IPS-18c (cell line): ENCODE results near the gene LGI1.

Experiments
- H3K4me3 ChIP-seq: 2 replicates; pipeline ENCODE4 v1.7.0; 2013; ENCODE audit warnings: low read depth, mild to moderate bottlenecking, low read length, moderate library complexity; ENCODE audit not compliant: insufficient read depth
- H3K9me3 ChIP-seq: one replicate; pipeline ENCODE4 v1.6.1; 2013; ENCODE audit warnings: mild to moderate bottlenecking, low read length, moderate library complexity; ENCODE audit not compliant: control insufficient read depth, insufficient read depth

Gene LGI1

GRCh38 chr10:93751832-93752231, 5.9 kb upstream of the LGI1 start:
- H3K4me3 ChIP-seq, result no peak overlapping the region; the same call in 1 of the 2 replicates
- no peaks in the 10 kb centered on the region for H3K9me3 ChIP-seq

DNA sequence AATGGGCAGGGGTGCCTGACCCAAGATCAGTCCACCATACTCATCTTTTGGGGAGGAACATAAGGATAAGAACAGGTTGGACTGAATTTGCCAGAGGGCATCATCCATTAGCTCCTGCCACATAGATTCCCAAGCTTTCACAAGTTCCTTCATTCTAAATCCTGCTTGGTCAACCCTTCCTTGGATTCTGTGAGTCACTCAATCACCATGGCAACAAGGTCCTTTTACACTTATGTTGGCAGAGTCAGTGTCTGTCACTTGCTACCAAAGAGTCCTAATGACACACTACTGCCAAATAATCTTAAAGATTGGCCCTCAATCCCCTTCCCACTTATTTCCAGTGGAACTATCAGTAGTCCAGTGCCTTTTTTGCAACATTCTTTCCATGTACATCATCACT, 5.0 kb upstream of the LGI1 start:
- Histone ChIP-seq H3K4me3 (no peak overlapping the region), H3K9me3 (no peaks in the 10 kb centered on the region)

GRCh38 chr10:93753621-93754250, 4.0 kb upstream of the LGI1 start:
- H3K4me3 ChIP-seq, result no peak overlapping the region
- no peaks in the 10 kb centered on the region for H3K9me3 ChIP-seq

GRCh38 chr10:93754761-93755160, 3.0 kb upstream of the LGI1 start:
- no peak overlapping the region for H3K4me3 ChIP-seq
- H3K9me3 ChIP-seq, result no peaks in the 10 kb centered on the region

- Histone ChIP-seq H3K9me3 (no peaks in the 10 kb centered on the region), H3K4me3 (no peak overlapping the region)
Observed at GRCh38 chr10:93755443-93756116, 2.2 kb upstream of the LGI1 start.

GRCh38 chr10:93756118-93756517, 1.6 kb upstream of the LGI1 start:
- H3K4me3 ChIP-seq, result no peak overlapping the region
- H3K9me3 ChIP-seq, result no peaks in the 10 kb centered on the region

GRCh38 chr10:93757136-93757535, 600 bp upstream of the LGI1 start:
- no peaks in the 10 kb centered on the region for H3K9me3 ChIP-seq
- no peak overlapping the region for H3K4me3 ChIP-seq

DNA sequence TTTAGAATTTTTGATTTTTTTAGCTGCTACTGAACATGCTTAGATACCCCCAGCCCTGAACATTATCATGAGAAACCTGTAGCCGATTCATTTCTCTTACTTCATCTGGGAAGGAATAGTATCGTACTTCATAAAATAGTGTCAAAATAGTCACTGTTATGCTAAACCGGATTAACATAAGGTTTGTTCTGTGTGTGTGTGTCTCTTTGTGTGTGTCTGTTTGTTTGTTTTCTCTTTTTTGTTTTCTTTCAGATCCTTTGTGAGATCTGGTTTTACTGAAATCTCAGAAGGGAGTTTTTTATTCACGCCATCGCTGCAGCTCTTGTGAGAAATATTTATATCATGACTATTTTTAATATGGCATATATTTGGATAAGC, 761 bp downstream of the LGI1 start:
- H3K4me3 ChIP-seq, result no peak overlapping the region; the same call in 1 of the 2 replicates
- no peaks in the 10 kb centered on the region for H3K9me3 ChIP-seq

DNA sequence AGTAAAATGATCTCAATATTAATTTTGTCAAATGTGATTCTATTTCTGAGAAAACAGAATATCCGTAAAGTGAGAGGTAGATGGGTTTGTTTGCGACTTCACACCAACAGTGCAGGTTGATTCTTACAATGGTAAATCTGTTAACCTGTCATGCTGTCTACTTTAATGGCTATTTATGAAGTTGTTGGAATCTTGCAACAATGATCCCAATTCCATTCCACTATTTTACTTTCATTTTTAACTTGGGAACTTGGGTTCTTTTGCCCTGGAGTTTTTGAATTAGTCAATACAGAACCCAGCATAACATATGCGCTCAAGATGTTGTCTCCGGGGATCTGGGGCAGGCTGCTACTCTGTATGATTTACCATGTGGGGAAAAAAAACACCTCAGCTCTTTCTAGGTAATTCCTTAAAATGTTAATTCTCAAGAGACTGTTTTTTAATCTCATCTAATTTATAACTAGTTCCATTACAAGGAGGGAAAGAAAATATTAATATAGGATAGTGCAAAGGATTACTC, 1.2 kb downstream of the LGI1 start:
- H3K9me3 ChIP-seq, result no peaks in the 10 kb centered on the region

GRCh38 chr10:93760490-93760889, 2.8 kb downstream of the LGI1 start:
- Histone ChIP-seq H3K9me3 (no peaks in the 10 kb centered on the region), H3K4me3 (no peak overlapping the region)

More for the DNA sequence above, 1.2 kb downstream of the LGI1 start:
- no peak overlapping the region for H3K4me3 ChIP-seq

- Histone ChIP-seq H3K9me3 (no peaks in the 10 kb centered on the region), H3K4me3 (no peak overlapping the region)
Observed at GRCh38 chr10:93762979-93763391, 5.2 kb downstream of the LGI1 start.

- no peak overlapping the region for H3K4me3 ChIP-seq
- no peaks in the 10 kb centered on the region for H3K9me3 ChIP-seq
Observed at GRCh38 chr10:93766918-93767317, 9.2 kb downstream of the LGI1 start.

DNA sequence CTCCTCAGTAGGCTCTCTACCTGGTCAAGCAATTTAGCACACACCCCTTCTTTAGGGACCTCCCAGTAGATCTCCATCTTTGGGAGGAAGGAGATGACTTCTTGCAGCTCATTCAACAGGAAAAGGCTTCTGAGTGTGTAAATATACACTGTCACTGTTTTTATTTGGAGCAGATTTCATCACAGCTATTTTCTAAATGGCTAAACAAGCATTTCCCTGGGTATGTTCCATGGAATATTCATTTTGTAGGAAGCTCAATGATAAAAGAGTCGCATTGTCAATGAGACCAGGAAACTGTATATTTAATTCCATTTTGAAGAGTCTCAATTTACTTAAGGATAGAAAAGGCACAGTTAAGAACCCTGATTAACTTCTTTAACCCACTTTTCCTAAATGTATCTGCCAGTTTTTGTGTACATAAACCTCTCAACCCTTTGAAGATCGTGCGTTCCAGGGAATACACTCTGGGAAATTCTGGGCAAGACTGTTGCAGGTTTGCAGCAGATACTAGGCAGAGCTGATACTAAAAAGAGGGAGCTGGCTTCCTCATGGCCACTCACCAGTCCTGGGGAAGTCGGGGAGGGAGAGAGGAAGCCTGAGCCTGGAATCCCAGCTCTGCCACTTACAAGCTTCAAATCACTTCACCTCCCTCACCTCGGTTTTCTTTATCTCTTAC, 10.1 kb downstream of the LGI1 start:
- H3K4me3 ChIP-seq, result no peak overlapping the region
- H3K9me3 ChIP-seq, result no peaks in the 10 kb centered on the region

DNA sequence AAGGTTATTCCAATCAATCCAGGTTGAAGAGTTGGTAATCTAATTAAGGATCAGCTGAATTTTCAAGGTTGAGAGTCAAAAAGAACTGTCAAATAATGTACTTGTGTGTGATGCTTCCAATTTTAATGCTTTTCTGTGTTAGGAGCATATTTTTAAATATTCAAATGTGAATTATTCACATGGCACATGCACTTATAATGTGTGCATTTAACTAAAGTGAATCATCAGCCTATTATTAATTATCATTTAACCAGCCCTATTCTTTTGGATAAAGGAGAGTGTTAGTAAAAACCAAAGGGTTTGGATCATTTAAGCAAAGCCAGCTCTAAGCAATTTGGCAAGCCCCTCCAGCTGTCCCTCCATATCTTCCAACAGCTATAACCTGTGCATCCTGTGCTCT, 11.2 kb downstream of the LGI1 start:
- no peaks in the 10 kb centered on the region for H3K9me3 ChIP-seq

DNA sequence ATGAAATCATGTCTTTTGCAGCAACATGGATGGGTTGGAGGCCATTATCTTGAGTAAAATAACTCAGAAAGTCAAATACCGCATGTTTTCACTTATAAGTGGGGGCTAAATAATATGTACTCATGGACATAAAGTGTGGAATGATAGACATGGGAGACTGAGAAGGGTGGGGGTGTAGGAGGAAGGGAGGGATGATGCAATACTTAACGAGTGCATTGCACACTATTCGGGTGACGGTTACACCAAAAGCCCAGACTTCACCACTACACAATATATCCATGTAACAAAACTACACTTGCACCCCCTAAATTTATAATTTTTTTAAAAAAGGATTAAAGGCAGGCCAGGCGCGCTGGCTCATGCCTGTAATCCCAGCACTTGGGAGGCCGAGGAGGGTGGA, 13.6 kb downstream of the LGI1 start:
- H3K4me3 ChIP-seq, result no peak overlapping the region
- no peaks in the 10 kb centered on the region for H3K9me3 ChIP-seq

More for the DNA sequence above, 11.2 kb downstream of the LGI1 start:
- H3K4me3 ChIP-seq, result no peak overlapping the region

DNA sequence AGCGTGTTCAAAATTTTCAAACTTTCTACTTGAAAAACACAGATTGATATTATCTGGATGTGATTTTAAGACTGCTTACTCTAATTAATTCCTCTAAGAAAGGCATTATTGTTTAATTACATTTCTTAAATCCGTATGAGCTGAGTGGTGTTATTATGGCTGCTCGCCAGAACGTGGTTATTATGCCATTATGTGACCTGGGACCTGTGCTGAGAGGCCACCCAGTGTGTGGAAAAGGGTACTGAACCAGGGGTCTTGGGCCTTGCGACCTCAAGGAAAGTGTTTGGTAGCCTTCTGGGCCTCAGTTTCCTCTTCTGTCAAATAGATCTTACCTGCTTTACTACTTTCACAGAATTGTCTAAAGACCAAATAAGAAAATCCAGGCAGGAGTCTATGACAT, 15.4 kb downstream of the LGI1 start:
- H3K9me3 ChIP-seq, result no peaks in the 10 kb centered on the region
- H3K4me3 ChIP-seq, result no peak overlapping the region

DNA sequence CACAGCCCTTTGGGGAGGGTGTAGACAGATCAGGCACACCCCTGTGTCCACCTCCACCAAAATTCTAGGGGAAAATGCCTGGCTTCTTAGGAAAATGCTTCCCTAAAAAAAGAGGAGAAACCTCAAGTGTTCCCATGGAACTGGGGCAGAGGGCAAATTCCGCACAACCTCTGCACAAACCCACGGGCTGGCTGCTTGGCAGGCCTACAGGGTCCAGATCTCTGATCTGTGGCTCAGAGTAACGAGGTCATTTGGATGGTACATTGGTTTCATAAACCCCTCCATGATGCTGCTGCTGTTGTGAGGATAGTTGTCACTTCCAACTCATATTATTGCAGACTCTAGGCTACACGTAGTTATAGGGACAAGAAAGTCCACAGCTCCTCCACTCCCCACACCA, 16.0 kb downstream of the LGI1 start:
- no peak overlapping the region for H3K4me3 ChIP-seq
- no peaks in the 10 kb centered on the region for H3K9me3 ChIP-seq

DNA sequence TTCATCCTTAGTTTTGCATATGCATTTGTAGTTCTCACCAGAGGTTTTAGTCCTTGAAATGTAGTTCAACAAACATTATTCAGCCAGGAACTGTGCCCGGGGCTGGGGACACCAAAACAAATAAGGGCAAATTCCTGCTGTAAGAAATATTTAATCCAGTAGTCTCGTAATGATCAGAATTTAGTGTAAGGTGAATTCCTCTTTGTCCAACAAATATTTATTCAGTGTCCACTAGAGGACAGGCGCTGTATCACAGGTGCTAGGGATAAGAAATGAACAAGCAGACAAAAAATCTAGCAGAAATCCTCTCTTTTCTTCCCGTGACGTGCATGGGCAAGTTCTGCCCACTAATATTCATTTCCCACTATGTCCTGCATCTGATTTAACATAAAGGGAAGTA, 17.6 kb downstream of the LGI1 start:
- Histone ChIP-seq H3K9me3 (no peaks in the 10 kb centered on the region), H3K4me3 (no peak overlapping the region)
